NCI-H1694 treated with DMSO at 0.1 percent for 48 hours (cell line): ENCODE results near the gene ADGRG3.
"Not testable (repeated sequence)": the region's sequence is repeated elsewhere in the genome, so short reads cannot be mapped to it uniquely, and the experiment has no call there.

Source experiments
- DNase-seq: peaks from one replicate; lab custom pipeline; 2025; lab: John Stamatoyannopoulos, UW

ADGRG3 gene

GRCh38 chr16:57663917-57664661, 4.0 kb upstream of the ADGRG3 start:
- DNase-seq: no peak

- DNase-seq: no peak
These were observed 3.5 kb upstream of the ADGRG3 start for GRCh38 chr16:57664662-57665025.

GRCh38 chr16:57665541-57665940, 2.6 kb upstream of the ADGRG3 start:
- DNase-seq: no peak

- no peak for DNase-seq
These were observed 1.6 kb upstream of the ADGRG3 start for GRCh38 chr16:57666353-57667047.

GRCh38 chr16:57667048-57667525, 1.0 kb upstream of the ADGRG3 start:
- DNase-seq: no peak

- DNase-seq: no peak
These were observed 412 bp upstream of the ADGRG3 start for GRCh38 chr16:57667526-57668262.

- no peak for DNase-seq
These were observed 747 bp downstream of the ADGRG3 start for GRCh38 chr16:57668630-57669475.

- no peak for DNase-seq
These were observed 1.5 kb downstream of the ADGRG3 start for GRCh38 chr16:57669476-57670162.

- no peak for DNase-seq
These were observed 2.1 kb downstream of the ADGRG3 start for GRCh38 chr16:57670196-57670595.

GRCh38 chr16:57671451-57671850, 3.3 kb downstream of the ADGRG3 start:
- not testable (repeated sequence) for DNase-seq

GRCh38 chr16:57672416-57672815, 4.3 kb downstream of the ADGRG3 start:
- DNase-seq: no peak

GRCh38 chr16:57672824-57673223, 4.7 kb downstream of the ADGRG3 start:
- DNase-seq: no peak

GRCh38 chr16:57675741-57676551, 7.8 kb downstream of the ADGRG3 start:
- no peak for DNase-seq

GRCh38 chr16:57676553-57677085, 8.5 kb downstream of the ADGRG3 start:
- no peak for DNase-seq

GRCh38 chr16:57677622-57678369, 9.7 kb downstream of the ADGRG3 start:
- no peak for DNase-seq

GRCh38 chr16:57679016-57679415, 10.9 kb downstream of the ADGRG3 start:
- DNase-seq: no peak

- DNase-seq: no peak
These were observed 11.8 kb downstream of the ADGRG3 start for GRCh38 chr16:57679767-57680482.

- no peak for DNase-seq
These were observed 12.8 kb downstream of the ADGRG3 start for GRCh38 chr16:57680842-57681375.
